ENCODE measurements around the gene CHST11.

- TF ChIP-seq CTCF (IDR thresholded peaks at IDR 0.05; ENCODE audit: borderline replicate concordance, extremely low read depth, low read length, poor library complexity, severe bottlenecking) (no peak), EZH2 (IDR thresholded peaks at IDR 0.05; ENCODE audit: borderline replicate concordance, low read depth, low read length, severe bottlenecking) (no peak)
Observed at GRCh38 chr12:104683831-104684503, 227.2 kb downstream of the CHST11 start.

Measured in DND-41 (cell line).